Glutamatergic neuron (in vitro differentiated cells): ENCODE results near the gene NTRK1. TPM values are rescaled to one million over a fixed set of nuclear protein-coding genes. Genes with fewer than 3 reads are reported as not detected.

Experiments used
- DNase-seq: peaks from one replicate; pipeline ENCODE4 v3.0.0; 2022
- H3K27ac Mint-ChIP-seq: one replicate; pipeline ENCODE4 v1.8.0; 2020; ENCODE audit warnings: mild to moderate bottlenecking, mixed read lengths, inconsistent platforms; ENCODE audit not compliant: unreplicated experiment
- H3K27me3 Mint-ChIP-seq: one replicate; pipeline ENCODE4 v1.8.0; 2020; ENCODE audit warnings: mild to moderate bottlenecking, moderate library complexity, mixed read lengths, inconsistent platforms; ENCODE audit not compliant: unreplicated experiment
- H3K36me3 Mint-ChIP-seq: one replicate; pipeline ENCODE4 v1.8.0; 2020; ENCODE audit warnings: mild to moderate bottlenecking, mixed read lengths, inconsistent platforms; ENCODE audit not compliant: unreplicated experiment
- H3K4me1 Mint-ChIP-seq: one replicate; pipeline ENCODE4 v1.8.0; 2020; ENCODE audit warnings: mild to moderate bottlenecking, low read depth, mixed read lengths, inconsistent platforms; ENCODE audit not compliant: unreplicated experiment
- H3K4me3 Mint-ChIP-seq: one replicate; pipeline ENCODE4 v1.8.0; 2020; ENCODE audit warnings: mild to moderate bottlenecking, mixed read lengths, inconsistent platforms; ENCODE audit not compliant: unreplicated experiment
- H3K9me3 Mint-ChIP-seq: one replicate; pipeline ENCODE4 v1.8.0; 2020; ENCODE audit warnings: mild to moderate bottlenecking, moderate library complexity, mixed read lengths, inconsistent platforms; ENCODE audit not compliant: unreplicated experiment
- CTCF ChIP-seq: fragments of 200-600 bp; sonication (generic); IDR thresholded peaks from one replicate; pipeline ENCODE4 v1.5.0; 2021; ENCODE audit not compliant: partially characterized antibody, unreplicated experiment
- total RNA-seq: library from RNA; stranded (reverse); fragmentation: NEBNext Ultra II Directional; extraction: Animal tissue kit (Norgen Biotek cat#: 25700); gene quantifications from one replicate; pipeline ENCODE4 v1.2.1, GENCODE V29; 2021; ENCODE audit not compliant: unreplicated experiment

Gene NTRK1
- total RNA-seq, 1 donor from 2014 or later = 296 TPM

GRCh38 chr1:156841295-156841855, 19.3 kb upstream of the NTRK1 start:
- DNase-seq = no peak
- TF ChIP-seq CTCF = no peak
- H3K4me1 Mint-ChIP-seq = peaks cover 17% of the 10 kb centered on the region

GRCh38 chr1:156842618-156843300, 17.9 kb upstream of the NTRK1 start:
- Mint-ChIP-seq H3K27ac (no peak overlapping the region), H3K27me3 (peaks cover 33% of the 10 kb centered on the region), H3K4me1 (peaks cover 14% of the 10 kb centered on the region), H3K4me3 (no peak overlapping the region), H3K9me3 (peaks cover 14% of the 10 kb centered on the region), H3K36me3 (peaks cover 6% of the 10 kb centered on the region)
- TF ChIP-seq CTCF = no peak
- no peak for DNase-seq

More at GRCh38 chr1:156841295-156841855, 19.3 kb upstream of the NTRK1 start:
- peaks cover 6% of the 10 kb centered on the region for H3K36me3 Mint-ChIP-seq
- H3K9me3 Mint-ChIP-seq = peaks cover 11% of the 10 kb centered on the region
- no peak overlapping the region for H3K4me3 Mint-ChIP-seq
- peaks cover 35% of the 10 kb centered on the region for H3K27me3 Mint-ChIP-seq
- peak overlapping the region; percentile 33 for H3K27ac Mint-ChIP-seq

GRCh38 chr1:156844102-156844501, 16.6 kb upstream of the NTRK1 start:
- DNase-seq = no peak
- TF ChIP-seq CTCF = no peak
- Mint-ChIP-seq H3K27ac (no peak overlapping the region), H3K4me1 (peaks cover 12% of the 10 kb centered on the region), H3K36me3 (peaks cover 6% of the 10 kb centered on the region), H3K4me3 (peak overlapping the region; percentile 6), H3K27me3 (peaks cover 35% of the 10 kb centered on the region), H3K9me3 (peaks cover 15% of the 10 kb centered on the region)

GRCh38 chr1:156844638-156845037, 16.0 kb upstream of the NTRK1 start:
- peaks cover 38% of the 10 kb centered on the region for H3K27me3 Mint-ChIP-seq
- no peak overlapping the region for H3K27ac Mint-ChIP-seq
- no peak for TF ChIP-seq CTCF
- peak overlapping the region; percentile 18 for H3K4me3 Mint-ChIP-seq
- H3K9me3 Mint-ChIP-seq = peaks cover 16% of the 10 kb centered on the region
- H3K36me3 Mint-ChIP-seq = peaks cover 6% of the 10 kb centered on the region
- H3K4me1 Mint-ChIP-seq = peaks cover 10% of the 10 kb centered on the region
- no peak for DNase-seq
